ENCODE results near the gene CDC42.

GRCh38 chr1:22098752-22099151 is 46.2 kb downstream of the CDC42 start:
- no peak for TF ChIP-seq CTCF (IDR thresholded peaks at IDR 0.05)
- TF ChIP-seq POLR2AphosphoS5 (IDR thresholded peaks at IDR 0.05), result no peak
